GM12874 (cell line): ENCODE measurements around the gene ESX1.

ENCODE experiments used
- CTCF ChIP-seq: IDR thresholded peaks from 2 replicates; pipeline ENCODE4 v1.5.1; 2011; ENCODE audit warnings: low read depth, mild to moderate bottlenecking, control low read depth, low read length, moderate library complexity; ENCODE audit not compliant: insufficient read depth

ESX1 gene

GRCh38 chrX:104211187-104211586, 43.5 kb downstream of the ESX1 start:
- TF ChIP-seq CTCF = no peak

GRCh38 chrX:104205548-104205947, 49.2 kb downstream of the ESX1 start:
- no peak for TF ChIP-seq CTCF
